ENCODE measurements around the gene RAD23A.
"Not testable (repeated sequence)": the region's sequence is repeated elsewhere in the genome, so short reads cannot be mapped to it uniquely, and the experiment has no call there.

The RAD23A gene

GRCh38 chr19:12945479-12946091 lies at the start of gene RAD23A:
Gene RAD23A (plus strand): TSS chr19:12945862. CDS start chr19:12945949, 87 bp downstream.
- DNase-seq = peak; percentile 87 to 90

DNA sequence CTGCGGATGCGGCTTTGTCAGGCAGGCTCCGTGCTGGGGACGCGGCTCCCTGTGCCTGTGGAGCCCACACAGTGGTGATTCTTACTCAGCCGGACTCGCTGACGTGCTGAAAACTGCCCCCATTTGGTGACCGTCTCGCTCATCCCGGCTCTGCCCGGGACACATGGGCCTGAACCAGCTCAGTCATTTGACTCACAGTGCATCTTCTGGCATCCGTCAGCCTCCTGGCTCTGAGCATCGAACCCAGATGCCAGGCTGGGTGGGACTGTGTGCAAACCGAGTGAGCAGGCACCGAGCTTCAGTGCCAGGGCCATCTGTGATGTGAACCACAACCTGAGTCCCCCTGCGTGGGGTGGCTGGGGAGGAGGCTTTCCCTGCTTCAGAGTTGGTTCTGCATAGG lies 49.2 kb upstream of the RAD23A start:
- no peak for DNase-seq

- no peak for DNase-seq
Observed at GRCh38 chr19:12899891-12900518, 45.7 kb upstream of the RAD23A start.

DNA sequence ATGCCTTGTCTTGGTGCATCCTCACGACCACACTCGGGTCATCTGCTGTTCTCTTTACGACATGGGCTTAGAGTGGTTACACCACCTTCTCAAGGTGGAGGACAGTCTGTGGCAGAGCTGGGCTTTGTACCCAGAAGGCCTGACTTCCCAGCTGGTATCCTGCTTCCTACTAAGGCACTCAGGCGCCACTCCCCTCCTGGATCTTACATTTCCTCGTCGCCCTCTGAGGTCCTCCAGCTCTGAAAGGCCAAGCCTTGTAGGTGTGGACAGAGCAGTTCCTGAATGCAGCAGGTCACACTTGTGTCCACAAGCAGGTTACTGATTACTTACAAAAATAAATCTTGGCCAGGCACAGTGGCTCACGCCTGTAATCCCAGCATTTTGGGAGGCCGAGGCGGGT lies 38.5 kb upstream of the RAD23A start:
- DNase-seq = no peak

GRCh38 chr19:12912571-12912970 lies 33.1 kb upstream of the RAD23A start:
- no peak for DNase-seq

DNA sequence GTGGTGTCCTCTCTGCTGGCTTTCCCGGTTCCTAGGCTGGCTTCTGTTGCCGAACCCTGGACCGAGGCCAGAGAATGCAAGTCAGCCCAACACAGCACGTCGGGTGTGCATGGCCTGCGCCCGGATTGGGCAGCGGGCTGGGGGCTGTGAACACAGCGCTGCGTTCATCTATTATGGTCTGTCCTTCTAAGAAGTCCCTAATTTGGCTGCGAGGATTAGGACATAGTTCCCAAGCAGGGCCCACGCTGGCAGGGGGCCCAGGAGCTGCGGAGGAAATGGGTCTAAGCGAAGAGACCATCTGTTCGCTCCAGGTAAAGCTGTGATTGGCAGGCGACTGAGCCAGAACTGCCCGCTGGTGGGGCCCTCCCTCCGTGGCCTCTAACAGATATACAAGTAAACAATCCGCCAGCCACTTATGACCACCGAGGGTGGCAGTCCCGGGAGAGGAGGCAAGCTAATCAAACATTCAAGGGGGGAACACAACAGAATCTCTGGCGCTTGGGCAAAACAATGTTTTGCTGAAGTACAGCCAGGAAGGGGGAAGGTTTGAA lies 32.6 kb upstream of the RAD23A start:
- no peak for DNase-seq

DNA sequence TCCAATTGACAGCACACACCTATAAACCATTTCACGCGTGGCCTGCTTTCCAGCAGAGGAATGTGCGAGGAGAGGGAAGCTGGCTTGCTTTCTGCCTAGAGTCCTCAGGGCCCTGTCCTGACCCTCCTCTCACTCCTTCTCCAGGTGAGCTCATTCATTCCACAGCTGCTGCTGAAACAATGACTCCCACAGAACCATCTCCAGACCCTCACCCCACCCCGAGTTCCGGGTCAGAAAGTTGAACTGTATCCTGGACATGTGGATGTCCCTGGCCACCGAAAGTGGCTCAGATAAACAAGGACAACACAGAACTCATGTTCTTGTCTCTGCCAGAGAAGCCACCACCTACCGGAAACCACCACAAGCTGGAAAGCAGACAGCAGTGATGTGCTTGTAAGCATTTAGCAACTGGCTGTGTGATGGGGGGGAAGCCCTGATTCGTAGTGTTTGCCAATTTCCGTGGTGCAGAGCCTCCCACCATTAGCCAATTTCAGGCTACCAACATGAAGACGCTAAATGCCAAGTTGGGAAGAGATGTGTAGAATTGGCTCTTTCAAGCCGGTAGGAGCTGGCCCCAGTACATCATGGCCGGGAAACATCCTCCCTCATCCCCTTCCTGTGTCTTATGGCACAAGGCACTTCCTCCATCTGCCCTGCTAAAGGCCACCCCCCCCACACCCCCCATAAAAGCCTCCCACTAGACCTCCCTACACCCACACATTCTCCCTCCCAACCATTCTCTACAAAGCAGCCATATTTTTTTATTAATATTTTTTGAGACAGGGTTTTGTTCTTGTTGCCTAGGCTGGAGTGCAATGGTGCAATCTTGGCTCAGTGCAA lies 31.6 kb upstream of the RAD23A start:
- DNase-seq = peak; percentile 94 to 96

DNA sequence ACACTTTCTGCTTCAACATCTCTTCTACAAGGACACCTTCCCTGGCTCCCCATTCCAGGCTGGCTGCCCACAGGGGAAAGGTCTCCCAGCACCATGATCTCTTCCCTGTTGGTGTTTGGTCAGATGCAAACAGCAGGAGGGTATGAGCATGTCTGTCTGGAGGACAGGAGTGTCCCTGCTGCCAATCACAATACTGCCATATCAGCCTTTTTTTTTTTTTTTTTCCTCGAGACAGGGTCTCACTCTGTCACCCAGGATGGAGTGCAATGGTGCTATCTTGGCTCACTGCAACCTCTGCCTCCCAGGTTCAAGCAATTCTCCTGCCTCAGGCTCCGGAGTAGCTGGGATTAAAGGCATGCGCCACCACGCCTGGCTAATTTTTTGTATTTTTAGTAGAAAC lies 29.8 kb upstream of the RAD23A start:
- DNase-seq = not testable (repeated sequence)

- DNase-seq = no peak
Observed at GRCh38 chr19:12918253-12918652, 27.4 kb upstream of the RAD23A start.

- no peak for DNase-seq
Observed at GRCh38 chr19:12921047-12921446, 24.6 kb upstream of the RAD23A start.

GRCh38 chr19:12922959-12923358 lies 22.7 kb upstream of the RAD23A start:
- no peak for DNase-seq

DNA sequence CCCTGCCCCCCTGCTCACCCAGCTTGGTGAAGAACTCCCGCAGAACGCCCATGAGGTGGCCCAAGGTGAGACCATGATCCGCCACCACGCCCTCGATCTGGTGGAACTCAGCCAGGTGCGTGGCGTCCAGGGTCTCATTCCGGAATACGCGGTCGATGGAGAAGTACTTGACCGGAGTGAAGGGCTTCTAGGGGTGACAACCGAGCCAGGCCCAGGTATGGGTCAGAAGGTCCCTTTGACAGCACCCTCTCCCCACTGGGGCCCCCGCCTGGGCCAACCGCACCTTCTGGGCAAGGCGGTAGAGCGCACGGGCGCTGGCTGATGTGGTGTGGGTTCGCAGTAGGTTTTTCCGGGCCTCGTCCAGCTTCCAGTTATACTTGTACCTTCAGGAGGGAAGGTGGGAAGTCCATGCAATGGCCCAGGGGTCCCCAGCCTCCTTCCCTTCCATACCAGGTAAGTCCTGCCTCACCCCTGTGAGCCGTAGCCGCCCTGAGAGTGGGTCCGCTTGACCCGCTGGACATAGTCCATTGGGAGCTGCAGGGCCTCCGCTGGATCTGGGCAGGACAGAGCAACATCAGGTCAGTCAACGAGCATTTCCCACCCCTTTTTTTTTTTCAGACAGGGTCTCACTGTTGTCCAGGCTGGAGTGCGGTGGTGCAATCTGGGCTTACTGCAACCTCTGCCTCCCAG lies 20.9 kb upstream of the RAD23A start:
- no peak for DNase-seq

GRCh38 chr19:12930002-12930645 lies 15.5 kb upstream of the RAD23A start:
- DNase-seq = no peak

DNA sequence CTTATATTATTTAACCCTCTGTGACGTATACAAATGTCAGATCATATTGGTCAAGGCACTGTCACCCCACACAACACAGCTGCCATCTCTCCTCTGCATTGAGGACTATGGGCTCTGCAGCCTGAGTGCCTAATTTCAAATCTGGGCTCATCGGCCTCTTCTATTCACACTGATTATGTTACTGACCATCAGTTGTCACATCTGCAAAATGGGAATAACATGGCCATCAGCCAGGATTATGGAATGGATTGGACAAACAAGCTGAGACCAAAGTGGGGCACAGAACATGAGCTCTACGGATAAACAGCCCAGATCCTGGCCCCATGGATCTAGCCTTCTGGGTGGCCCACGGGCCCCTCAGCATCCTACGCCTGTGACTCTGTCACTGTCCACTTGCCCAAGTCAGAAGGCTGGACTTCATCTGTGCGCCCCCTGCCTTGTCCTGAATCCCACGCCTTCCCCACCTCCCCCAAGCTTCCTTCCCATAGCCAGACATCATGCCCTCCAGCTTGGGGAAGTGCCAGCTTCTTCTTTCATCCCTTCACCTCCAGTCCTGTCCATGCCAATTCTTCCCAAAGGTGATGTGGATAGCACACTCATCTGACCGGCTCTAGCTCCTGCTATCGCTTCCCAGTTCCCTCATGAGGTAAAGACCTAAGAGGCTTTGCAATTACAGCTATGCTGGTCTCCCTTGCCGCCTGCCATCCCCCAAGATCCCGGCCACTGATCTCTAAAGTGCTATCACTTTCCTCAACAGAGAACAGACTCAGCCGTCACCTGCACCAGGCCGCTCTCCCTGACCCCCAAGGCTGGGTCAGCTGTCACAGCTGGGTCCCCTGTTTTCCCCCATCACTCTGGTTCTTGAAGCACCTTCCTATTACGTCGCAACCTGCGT lies 13.0 kb upstream of the RAD23A start:
- DNase-seq = no peak

GRCh38 chr19:12933287-12934072 lies 12.2 kb upstream of the RAD23A start, which contains the start of gene FARSA:
Gene FARSA (minus strand): TSS chr19:12933711. CDS start chr19:12933696, 15 bp downstream.
- peak; percentile 76 to 79 for DNase-seq

DNA sequence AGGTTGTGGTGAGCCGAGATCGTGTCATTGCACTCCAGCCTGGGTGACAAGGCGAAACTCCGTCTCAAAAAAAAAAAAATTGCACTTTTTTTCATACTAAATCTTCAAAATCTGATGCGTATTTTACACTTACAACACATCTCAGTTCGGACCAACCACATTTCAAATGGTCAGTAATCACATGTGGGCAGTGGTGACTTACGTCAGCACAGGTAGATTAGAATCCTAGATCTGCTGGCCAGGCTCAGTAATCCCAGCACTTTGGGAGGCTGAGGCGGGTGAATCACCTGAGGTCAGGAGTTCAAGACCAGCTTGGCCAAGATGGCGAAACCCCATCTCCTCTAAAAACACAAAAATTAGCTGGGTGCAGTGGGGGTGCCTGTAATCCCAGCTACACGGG lies 10.6 kb upstream of the RAD23A start:
- DNase-seq = no peak

DNA sequence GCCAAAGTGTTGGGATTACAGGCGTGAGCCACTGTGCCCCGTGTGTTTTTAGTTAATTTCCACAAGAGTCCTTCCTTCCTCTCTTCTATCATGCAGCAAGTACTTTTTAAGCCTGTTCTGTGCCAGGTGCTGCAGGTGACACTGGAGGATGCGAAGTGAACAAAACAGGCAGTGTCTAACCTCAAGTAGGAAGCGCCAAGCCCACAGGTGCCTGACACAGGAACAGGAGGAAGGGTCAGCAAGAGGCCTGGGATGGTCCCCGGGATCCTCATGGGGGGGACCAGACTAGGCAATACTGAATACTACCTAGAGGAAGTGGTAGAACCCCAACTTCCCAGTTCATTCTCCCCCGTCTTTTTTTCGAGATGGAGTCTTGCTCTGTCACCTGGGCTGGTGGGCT lies 9.1 kb upstream of the RAD23A start:
- DNase-seq = no peak

- DNase-seq = peak; percentile 87 to 92
Observed at GRCh38 chr19:12937093-12937926, 8.4 kb upstream of the RAD23A start.
